GM13976 (cell line): ENCODE data around the gene PPIG.

Source experiments
- DNase-seq: peaks from one replicate; pipeline ENCODE4 v3.0.0; 2012; ENCODE audit warnings: low spot score
- CTCF ChIP-seq: IDR thresholded peaks from 2 replicates; pipeline ENCODE4 v1.5.1; 2012; ENCODE audit warnings: borderline replicate concordance, mild to moderate bottlenecking; ENCODE audit not compliant: insufficient read depth; ENCODE audit errors: extremely low read depth, missing control alignments, control extremely low read depth
- in situ Hi-C: fragments of 300-500 bp; cut with MboI; formaldehyde crosslinking; loops from one replicate; pipeline ENCODE4 v1.12.0; 2022; ENCODE audit warnings: low sequenced_read_pairs, mixed read lengths, inconsistent platforms; ENCODE audit not compliant: unreplicated experiment

Gene PPIG

GRCh38 chr2:169620509-169620908, 36.4 kb downstream of the PPIG start:
- in situ Hi-C loops, result no loop called here
- no peak for TF ChIP-seq CTCF
- DNase-seq, result no peak

- in situ Hi-C loops, result no loop called here
- no peak for DNase-seq
- TF ChIP-seq CTCF, result no peak
Measured at GRCh38 chr2:169623235-169623634, 39.1 kb downstream of the PPIG start.

- no peak for DNase-seq
- in situ Hi-C loops, result no loop called here
- TF ChIP-seq CTCF, result no peak
Measured at GRCh38 chr2:169625781-169626180, 41.6 kb downstream of the PPIG start.

GRCh38 chr2:169636440-169637097, 52.4 kb downstream of the PPIG start:
- no peak for DNase-seq
- no peak for TF ChIP-seq CTCF
- in situ Hi-C loops, result no loop called here

GRCh38 chr2:169637620-169638019, 53.5 kb downstream of the PPIG start:
- DNase-seq, result no peak
- no peak for TF ChIP-seq CTCF
- in situ Hi-C loops, result no loop called here

- in situ Hi-C loops, result no loop called here
- no peak for TF ChIP-seq CTCF
- no peak for DNase-seq
Measured at GRCh38 chr2:169640104-169640503, 56.0 kb downstream of the PPIG start.
